GM12878 (cell line): Measurements from ENCODE around the gene FAM177B. TPM values are rescaled to one million over a fixed set of nuclear protein-coding genes. Genes with fewer than 3 reads are reported as not detected.

ENCODE experiments used
- ATAC-seq: fragments of 200-7000 bp; cut with Tn5 transposase; 3 replicates; pipeline ENCODE4 v1.9.1; 2020; ENCODE audit warnings: mild to moderate bottlenecking, moderate library complexity
- BruUV-seq: library from RNA; stranded (reverse); fragments of 400-500 nt; replicated peaks from 2 replicates; lab custom pipeline; 2021; lab: Mats Ljungman, UMichigan
- CTCF ChIA-PET: fragments of 300-600 bp; sonication (Branson Sonifier 250); formaldehyde crosslinking; extraction: SDS; loops from one replicate; lab custom pipeline; 2021; ENCODE audit warnings: inconsistent platforms; lab: Yijun Ruan, JAX
- POLR2A ChIA-PET: fragments of 350-600 bp; formaldehyde crosslinking; extraction: SDS; loops from one replicate; lab custom pipeline; 2021; ENCODE audit warnings: inconsistent platforms; lab: Charles Lee
- RAD21 ChIA-PET: fragments of 300-600 bp; sonication (Branson Sonifier 250); formaldehyde crosslinking; loops from one replicate; lab custom pipeline; 2023; ENCODE audit warnings: antibody characterized with exemption; ENCODE audit not compliant: unreplicated experiment; lab: Charles Lee
- SMC1A ChIA-PET: fragments of 300-600 bp; sonication (Branson Sonifier 250); formaldehyde crosslinking; loops from one replicate; lab custom pipeline; 2023; ENCODE audit not compliant: unreplicated experiment, uncharacterized antibody; lab: Charles Lee
- DNase-seq: peaks from one replicate; pipeline ENCODE4 v3.0.0-alpha.2; 2011; ENCODE audit warnings: low read depth, low spot score
- FAIRE-seq: peaks from 3 replicates; lab custom pipeline; 2011; peaks lifted over from hg19 to GRCh38; lab: Jason Lieb, UNC
- H2AFZ ChIP-seq: 2 replicates; pipeline ENCODE4 v1.6.0; 2011; ENCODE audit warnings: low read depth, low read length, control low read depth; ENCODE audit not compliant: control insufficient read depth
- H3K27ac ChIP-seq: 2 replicates; pipeline ENCODE4 v1.5.1; 2011; ENCODE audit warnings: control low read depth; ENCODE audit not compliant: control insufficient read depth, insufficient read depth
- H3K27me3 ChIP-seq, 2 experiments: replicated peaks in 1 of 2; 2 replicates each; pipeline versions ENCODE4 v1.6.0 to v1.6.1; 2011; ENCODE audit warnings: low read length in 1 of 2; ENCODE audit not compliant: control insufficient read depth in 2 of 2, insufficient read depth in 2 of 2
- H3K36me3 ChIP-seq, 2 experiments: 2 replicates each; pipeline ENCODE4 v1.5.1; 2011; ENCODE audit warnings: low read length in 1 of 2; ENCODE audit not compliant: control insufficient read depth in 2 of 2, insufficient read depth in 2 of 2
- H3K4me1 ChIP-seq: 2 replicates; pipeline ENCODE4 v1.6.1; 2011; ENCODE audit warnings: mild to moderate bottlenecking, low read length, moderate library complexity, mixed read lengths; ENCODE audit not compliant: control insufficient read depth, insufficient read depth
- H3K4me2 ChIP-seq: 2 replicates; pipeline ENCODE4 v1.6.0; 2011; ENCODE audit warnings: control low read depth; ENCODE audit not compliant: control insufficient read depth, insufficient read depth
- H3K4me3 ChIP-seq: fragments of 200-600 bp; sonication (generic); 2 replicates; pipeline ENCODE4 v1.5.1; 2016
- H3K79me2 ChIP-seq: 2 replicates; pipeline ENCODE4 v1.6.0; 2011; ENCODE audit warnings: low read length; ENCODE audit not compliant: control insufficient read depth, insufficient read depth
- H3K9ac ChIP-seq: 2 replicates; pipeline ENCODE4 v1.8.0; 2011; ENCODE audit warnings: low read length, control low read depth, mixed read lengths; ENCODE audit not compliant: control insufficient read depth, insufficient read depth
- H3K9me3 ChIP-seq: replicated peaks from 3 replicates; pipeline ENCODE4 v1.5.1; 2011; ENCODE audit warnings: mild to moderate bottlenecking, low read length; ENCODE audit not compliant: control insufficient read depth, insufficient read depth
- H4K20me1 ChIP-seq: 2 replicates; pipeline ENCODE4 v1.6.0; 2011; ENCODE audit not compliant: control insufficient read depth, insufficient read depth
- CEBPB ChIP-seq, 2 experiments: fragments of 150-350 bp in 1 of 2; IDR thresholded peaks; 2 replicates each; pipeline ENCODE4 v1.6.1; 2012 to 2014; ENCODE audit warnings: low read depth in 2 of 2, low read length in 2 of 2, borderline replicate concordance in 1 of 2, inconsistent platforms in 1 of 2
- ETV6 ChIP-seq, 2 experiments: fragments of 450-650 bp in 1 of 2; IDR thresholded peaks in 1 of 2; conservative IDR thresholded peaks in 1 of 2; 2 replicates each; pipeline ENCODE4 v1.6.1; 2014; ENCODE audit warnings: antibody characterized with exemption in 1 of 2, borderline replicate concordance in 1 of 2, low read depth in 1 of 2, mild to moderate bottlenecking in 1 of 2, moderate library complexity in 1 of 2
- SPI1 ChIP-seq: IDR thresholded peaks from 2 replicates; pipeline ENCODE4 v1.6.1; 2011; ENCODE audit warnings: low read depth, mild to moderate bottlenecking, low read length, moderate library complexity, borderline replicate concordance; ENCODE audit not compliant: insufficient read depth
- WGBS: methylation state at CpG from one replicate; pipeline ENCODE4 v1.1.6; 2016; ENCODE audit warnings: low lambda C conversion rate; ENCODE audit not compliant: insufficient replicate concordance, insufficient coverage; ENCODE audit errors: missing lambda C conversion rate; 5-methylcytosine and 5-hydroxymethylcytosine counted together
- in situ Hi-C: fragments of 300-500 bp; cut with MboI; formaldehyde crosslinking; loops from 9 replicates; pipeline ENCODE4 v1.14.3; 2018; ENCODE audit warnings: mixed read lengths
- intact Hi-C: fragments of 100-400 bp; cut with micrococcal nuclease; formaldehyde crosslinking; loops from one replicate; pipeline ENCODE4 v1.14.2; 2022; ENCODE audit not compliant: unreplicated experiment
- polyA plus RNA-seq, 11 experiments: library from polyadenylated mRNA; depleted of rRNA in 4 of 11; unstranded in 6 of 11; stranded (reverse) in 5 of 11; fragments of >200 nt; fragmentation: Nextera tagmentation in 4 of 11; fragmentation: Illumina TruSeq in 1 of 11; extraction: Ambion mirVana in 4 of 11; extraction: Trizol in 1 of 11; gene quantifications; 1 replicate in 1 of 11; 2 replicates in 10 of 11; pipeline versions ENCODE4 v1.2.1 to v1.2.3, GENCODE V29; 2011 to 2016; ENCODE audit warnings: inconsistent platforms in 2 of 11, missing spikeins in 2 of 11, low read depth in 1 of 11
- total RNA-seq, 4 experiments: library from RNA; depleted of rRNA in 3 of 4; stranded (reverse); fragments of >200 nt in 3 of 4; fragmentation: Illumina TruSeq in 1 of 4; extraction: Trizol in 1 of 4; gene quantifications; 2 replicates each; pipeline versions ENCODE4 v1.2.1 to v1.2.3, GENCODE V29; 2013 to 2021

FAM177B gene
- total and polyA plus RNA-seq, 10 of the 15 experiments (the other 5 are each of a cell fraction or from before 2014, with no cell fraction given): 0.06 TPM; not detected in 9

- FAIRE-seq (no peak), DNase-seq (no peak), ATAC-seq (no peak)
- POLR2A ChIA-PET: interaction anchor here (0.5 kb wide), 1 partner anchor 9 kb away, joined by 4 read pairs; no protein-coding TSS in a partner anchor
- BruUV-seq: no TSS peak
- no peak overlapping the region for H3K27ac ChIP-seq
- peaks cover 2 to 12% of the 10 kb centered on the region in 2 experiments; a peak in 3 of 4 replicates for H3K36me3 ChIP-seq
- SMC1A ChIA-PET: interaction anchor here (0.9 to 3.0 kb wide), 5 partner anchors 10 to 263 kb away, joined by 3 to 13 read pairs (median 3); no protein-coding TSS in a partner anchor
- H3K27me3 ChIP-seq: no peaks in the 10 kb centered on the region
- CTCF ChIA-PET: interaction anchor here (1.0 to 1.4 kb wide), 3 partner anchors 97 to 393 kb away, joined by 3 to 5 read pairs (median 3); no protein-coding TSS in a partner anchor
- intact Hi-C loops (no loop called here), in situ Hi-C loops (loop anchor here (10.0 kb wide), 1 partner anchor 354 kb away; no protein-coding TSS in a partner anchor)
- WGBS: 96% methylated on average over 1 of the region's 1 CpG
- H2AFZ ChIP-seq: no peak overlapping the region
- RAD21 ChIA-PET: no interaction called here
- no peak overlapping the region for H3K4me2 ChIP-seq
- TF ChIP-seq SPI1: peak; percentile 7; the same call in 1 of the 2 replicates
- TF ChIP-seq CEBPB (IDR thresholded peaks at IDR 0.05; ENCODE audit: borderline replicate concordance in 1 of 2, low read depth in 2 of 2, low read length in 2 of 2): no peak
- TF ChIP-seq ETV6 (conservative IDR thresholded peaks at IDR 0.05 in 1 of 2, IDR thresholded peaks at IDR 0.05 in 1 of 2; ENCODE audit: borderline replicate concordance in 1 of 2, low read depth in 1 of 2): 0 out of 4 replicates have a peak, but pooled peaks of 1 of the 2 experiments have one; percentile 19
- no peaks in the 10 kb centered on the region for H3K79me2 ChIP-seq
- H3K9me3 ChIP-seq: no peaks in the 10 kb centered on the region
- H3K4me3 ChIP-seq: no peak overlapping the region
- H3K9ac ChIP-seq: no peak overlapping the region
- no peaks in the 10 kb centered on the region for H4K20me1 ChIP-seq
- peaks cover 15% of the 10 kb centered on the region for H3K4me1 ChIP-seq
Measured at GRCh38 chr1:222730866-222731265, 6.1 kb upstream of the FAM177B start.
